Measurements from ENCODE around the gene ARHGAP44.
A peak's percentile ranks its signal among the peaks of the same experiment; 100 is the strongest.

Gene ARHGAP44

GRCh38 chr17:12998874-12999273 lies 209.6 kb downstream of the ARHGAP44 start:
- no peak overlapping the region for H3K4me3 ChIP-seq (replicated peaks; ENCODE audit: low read depth, low read length)

GRCh38 chr17:13000561-13000960 lies 211.3 kb downstream of the ARHGAP44 start:
- TF ChIP-seq CTCF (IDR thresholded peaks at IDR 0.05; ENCODE audit: low read length, missing control alignments) = no peak
- H3K4me3 ChIP-seq (replicated peaks; ENCODE audit: low read depth, low read length) = no peak overlapping the region
- no peak for DNase-seq (ENCODE audit: low read depth)

More at GRCh38 chr17:12998874-12999273, 209.6 kb downstream of the ARHGAP44 start:
- TF ChIP-seq CTCF (IDR thresholded peaks at IDR 0.05; ENCODE audit: low read length, missing control alignments) = no peak
- DNase-seq (ENCODE audit: low read depth) = no peak

- peak; percentile 42 for DNase-seq (ENCODE audit: low read depth)
- H3K4me3 ChIP-seq (replicated peaks; ENCODE audit: low read depth, low read length) = no peak overlapping the region
- TF ChIP-seq CTCF (IDR thresholded peaks at IDR 0.05; ENCODE audit: low read length, missing control alignments) = no peak
These were observed 212.8 kb downstream of the ARHGAP44 start for GRCh38 chr17:13001991-13002615.

GRCh38 chr17:13002761-13003453 lies 213.6 kb downstream of the ARHGAP44 start:
- no peak overlapping the region for H3K4me3 ChIP-seq (replicated peaks; ENCODE audit: low read depth, low read length)
- DNase-seq (ENCODE audit: low read depth) = peak; percentile 86
- peak; percentile 79 for TF ChIP-seq CTCF (IDR thresholded peaks at IDR 0.05; ENCODE audit: low read length, missing control alignments)

GRCh38 chr17:13003454-13003851 lies 214.2 kb downstream of the ARHGAP44 start:
- DNase-seq (ENCODE audit: low read depth) = no peak
- TF ChIP-seq CTCF (IDR thresholded peaks at IDR 0.05; ENCODE audit: low read length, missing control alignments) = no peak
- H3K4me3 ChIP-seq (replicated peaks; ENCODE audit: low read depth, low read length) = no peak overlapping the region

GRCh38 chr17:13003927-13004326 lies 214.6 kb downstream of the ARHGAP44 start:
- TF ChIP-seq CTCF (IDR thresholded peaks at IDR 0.05; ENCODE audit: low read length, missing control alignments) = no peak
- H3K4me3 ChIP-seq (replicated peaks; ENCODE audit: low read depth, low read length) = no peak overlapping the region
- DNase-seq (ENCODE audit: low read depth) = no peak

Measured in fibroblast of pulmonary artery (primary cell).